Left ventricle myocardium inferior (tissue), 1 donor: Measurements from ENCODE around the gene IMMP1L. TPM values are rescaled to one million over a fixed set of nuclear protein-coding genes. Genes with fewer than 3 reads are reported as not detected.

Source experiments
- DNase-seq: peaks from one replicate; pipeline ENCODE4 v3.0.0-alpha.2; 2020
- H3K27ac ChIP-seq: fragments of 200-600 bp; replicated peaks from 2 replicates; pipeline ENCODE4 v1.8.0; 2021
- H3K27me3 ChIP-seq: fragments of 200-600 bp; 2 replicates; pipeline ENCODE4 v1.8.0; 2021; ENCODE audit warnings: low read depth
- H3K36me3 ChIP-seq: fragments of 200-600 bp; 2 replicates; pipeline ENCODE4 v1.8.0; 2021
- H3K4me1 ChIP-seq: fragments of 200-600 bp; 2 replicates; pipeline ENCODE4 v1.8.0; 2021
- H3K4me3 ChIP-seq: fragments of 200-600 bp; 2 replicates; pipeline ENCODE4 v1.8.0; 2021; ENCODE audit warnings: mild to moderate bottlenecking, moderate library complexity
- H3K9me3 ChIP-seq: fragments of 200-600 bp; replicated peaks from 2 replicates; pipeline ENCODE4 v1.8.0; 2021
- CTCF ChIP-seq: fragments of 200-600 bp; IDR thresholded peaks from 2 replicates; pipeline ENCODE4 v1.8.0; 2021; ENCODE audit warnings: antibody characterized with exemption, mild to moderate bottlenecking, borderline replicate concordance
- intact Hi-C: fragments of 100-400 bp; cut with micrococcal nuclease; formaldehyde crosslinking; loops from one replicate; pipeline ENCODE4 v1.11.0; 2022
- total RNA-seq: library from RNA; stranded (reverse); fragmentation: NEBNext Ultra II Directional; extraction: Animal tissue kit (Norgen Biotek cat#: 25700); gene quantifications from one replicate; pipeline ENCODE4 v1.2.1, GENCODE V29; 2021
- donor health status: DM: no; HTN: yes; CAD: no; lungs with severe emphysema.

Gene IMMP1L
- total RNA-seq, 1 donor from 2014 or later = 30.6 TPM

- Histone ChIP-seq H3K4me3 (no peak overlapping the region), H3K4me1 (no peaks in the 10 kb centered on the region), H3K27me3 (no peaks in the 10 kb centered on the region), H3K36me3 (peaks cover 33% of the 10 kb centered on the region), H3K27ac (no peak overlapping the region), H3K9me3 (no peaks in the 10 kb centered on the region)
- intact Hi-C loops = no loop called here
- TF ChIP-seq CTCF = no peak
- DNase-seq = no peak
Measured at GRCh38 chr11:31449040-31449439, 60.4 kb downstream of the IMMP1L start.

GRCh38 chr11:31445621-31446020 is 63.8 kb downstream of the IMMP1L start:
- no peak for DNase-seq
- no peak overlapping the region for H3K27ac ChIP-seq
- no peaks in the 10 kb centered on the region for H3K9me3 ChIP-seq
- no peak overlapping the region for H3K4me3 ChIP-seq
- peaks cover 21% of the 10 kb centered on the region for H3K36me3 ChIP-seq
- H3K27me3 ChIP-seq = no peaks in the 10 kb centered on the region
- H3K4me1 ChIP-seq = no peaks in the 10 kb centered on the region
- TF ChIP-seq CTCF = no peak
- intact Hi-C loops = no loop called here

GRCh38 chr11:31443802-31444201 is 65.6 kb downstream of the IMMP1L start:
- Histone ChIP-seq H3K27me3 (no peaks in the 10 kb centered on the region), H3K9me3 (no peaks in the 10 kb centered on the region), H3K4me3 (no peak overlapping the region), H3K36me3 (peaks cover 20% of the 10 kb centered on the region), H3K4me1 (no peaks in the 10 kb centered on the region), H3K27ac (no peak overlapping the region)
- intact Hi-C loops = no loop called here
- DNase-seq = no peak
- no peak for TF ChIP-seq CTCF

- Histone ChIP-seq H3K4me1 (no peaks in the 10 kb centered on the region), H3K36me3 (peaks cover 4% of the 10 kb centered on the region), H3K27ac (no peak overlapping the region), H3K9me3 (no peaks in the 10 kb centered on the region), H3K27me3 (no peaks in the 10 kb centered on the region), H3K4me3 (no peak overlapping the region)
- DNase-seq = no peak
- TF ChIP-seq CTCF = no peak
- intact Hi-C loops = no loop called here
Measured at GRCh38 chr11:31442086-31442485, 67.3 kb downstream of the IMMP1L start.

GRCh38 chr11:31441296-31441695 is 68.1 kb downstream of the IMMP1L start:
- no peaks in the 10 kb centered on the region for H3K4me1 ChIP-seq
- H3K27ac ChIP-seq = no peak overlapping the region
- no peak for DNase-seq
- H3K27me3 ChIP-seq = no peaks in the 10 kb centered on the region
- no peaks in the 10 kb centered on the region for H3K9me3 ChIP-seq
- H3K36me3 ChIP-seq = no peaks in the 10 kb centered on the region
- no peak for TF ChIP-seq CTCF
- intact Hi-C loops = no loop called here
- no peak overlapping the region for H3K4me3 ChIP-seq
